SJSA1 (cell line): ENCODE data around the gene BCAP31. TPM values are rescaled to one million over a fixed set of nuclear protein-coding genes. Genes with fewer than 3 reads are reported as not detected.

Experiments used
- DNase-seq, 2 experiments: peaks; one replicate each; pipeline ENCODE4 v3.0.0-alpha.2; 2015 to 2020; ENCODE audit warnings: low spot score in 2 of 2, low read depth in 1 of 2
- H3K27ac ChIP-seq: fragments of 250-450 bp; sonication (Bioruptor Pico); 2 replicates; pipeline ENCODE4 v1.5.1; 2020; ENCODE audit warnings: mild to moderate bottlenecking, moderate library complexity
- H3K27me3 ChIP-seq: fragments of 250-450 bp; sonication (Bioruptor Pico); replicated peaks from 2 replicates; pipeline ENCODE4 v1.5.1; 2020; ENCODE audit warnings: mild to moderate bottlenecking, moderate library complexity
- H3K36me3 ChIP-seq: fragments of 250-450 bp; sonication (Bioruptor Pico); 2 replicates; pipeline ENCODE4 v1.5.1; 2020; ENCODE audit warnings: mild to moderate bottlenecking
- H3K4me1 ChIP-seq: fragments of 250-450 bp; sonication (Bioruptor Pico); replicated peaks from 2 replicates; pipeline ENCODE4 v1.6.1; 2021; ENCODE audit warnings: mild to moderate bottlenecking
- H3K4me3 ChIP-seq: fragments of 250-450 bp; sonication (Bioruptor Pico); 2 replicates; pipeline ENCODE4 v1.5.1; 2020; ENCODE audit warnings: mild to moderate bottlenecking
- H3K9me3 ChIP-seq: fragments of 250-450 bp; sonication (Bioruptor Pico); replicated peaks from 2 replicates; pipeline ENCODE4 v1.5.1; 2020; ENCODE audit warnings: mild to moderate bottlenecking
- total RNA-seq: library from RNA; depleted of rRNA; stranded (reverse); fragments of >200 nt; shearing (Covaris generic); gene quantifications from 2 replicates; pipeline ENCODE4 v1.2.3, GENCODE V29; 2014

The BCAP31 gene
- total RNA-seq, 1 experiment from 2014 or later, result 188 TPM

- H3K27ac ChIP-seq, result no peak overlapping the region
- H3K4me1 ChIP-seq, result no peaks in the 10 kb centered on the region
- DNase-seq, result no peak
- 0 out of 2 replicates have a peak, but pooled peaks cover 4% of the 10 kb centered on the region for H3K27me3 ChIP-seq
- no peaks in the 10 kb centered on the region for H3K36me3 ChIP-seq
- H3K9me3 ChIP-seq, result no peaks in the 10 kb centered on the region
- no peak overlapping the region for H3K4me3 ChIP-seq
Observed at GRCh38 chrX:153669901-153670731, 54.1 kb downstream of the BCAP31 start.

GRCh38 chrX:153669174-153669890, 54.9 kb downstream of the BCAP31 start:
- Histone ChIP-seq H3K27me3 (0 out of 2 replicates have a peak, but pooled peaks cover 4% of the 10 kb centered on the region), H3K27ac (no peak overlapping the region), H3K4me3 (no peak overlapping the region), H3K4me1 (no peaks in the 10 kb centered on the region), H3K36me3 (no peaks in the 10 kb centered on the region), H3K9me3 (no peaks in the 10 kb centered on the region)
- DNase-seq, result peak in 1 of 2 experiments; percentile 20

- Histone ChIP-seq H3K4me1 (no peaks in the 10 kb centered on the region), H3K27me3 (no peaks in the 10 kb centered on the region), H3K9me3 (no peaks in the 10 kb centered on the region), H3K4me3 (no peak overlapping the region), H3K36me3 (no peaks in the 10 kb centered on the region), H3K27ac (no peak overlapping the region)
- no peak for DNase-seq
Observed at GRCh38 chrX:153668423-153669173, 55.6 kb downstream of the BCAP31 start.

- no peaks in the 10 kb centered on the region for H3K36me3 ChIP-seq
- DNase-seq, result peak; percentile 22 to 60
- H3K9me3 ChIP-seq, result no peaks in the 10 kb centered on the region
- no peaks in the 10 kb centered on the region for H3K4me1 ChIP-seq
- H3K27me3 ChIP-seq, result no peaks in the 10 kb centered on the region
- no peak overlapping the region for H3K27ac ChIP-seq
- no peak overlapping the region for H3K4me3 ChIP-seq
Observed at GRCh38 chrX:153667956-153668396, 56.2 kb downstream of the BCAP31 start.

GRCh38 chrX:153667281-153667955, 56.8 kb downstream of the BCAP31 start:
- Histone ChIP-seq H3K36me3 (no peaks in the 10 kb centered on the region), H3K9me3 (no peaks in the 10 kb centered on the region), H3K4me1 (no peaks in the 10 kb centered on the region), H3K4me3 (no peak overlapping the region), H3K27me3 (no peaks in the 10 kb centered on the region), H3K27ac (no peak overlapping the region)
- DNase-seq, result no peak

- H3K27ac ChIP-seq, result no peak overlapping the region
- H3K36me3 ChIP-seq, result no peaks in the 10 kb centered on the region
- no peaks in the 10 kb centered on the region for H3K27me3 ChIP-seq
- H3K4me3 ChIP-seq, result no peak overlapping the region
- no peaks in the 10 kb centered on the region for H3K4me1 ChIP-seq
- DNase-seq, result no peak
- no peaks in the 10 kb centered on the region for H3K9me3 ChIP-seq
Observed at GRCh38 chrX:153665726-153666306, 58.4 kb downstream of the BCAP31 start.

- Histone ChIP-seq H3K4me3 (no peak overlapping the region), H3K4me1 (no peaks in the 10 kb centered on the region), H3K36me3 (no peaks in the 10 kb centered on the region), H3K9me3 (no peaks in the 10 kb centered on the region), H3K27me3 (no peaks in the 10 kb centered on the region), H3K27ac (no peak overlapping the region)
- no peak for DNase-seq
Observed at GRCh38 chrX:153662266-153662665, 61.9 kb downstream of the BCAP31 start.

- H3K9me3 ChIP-seq, result no peaks in the 10 kb centered on the region
- no peak overlapping the region for H3K27ac ChIP-seq
- H3K4me1 ChIP-seq, result no peaks in the 10 kb centered on the region
- no peak for DNase-seq
- H3K36me3 ChIP-seq, result no peaks in the 10 kb centered on the region
- H3K4me3 ChIP-seq, result no peak overlapping the region
- no peaks in the 10 kb centered on the region for H3K27me3 ChIP-seq
Observed at GRCh38 chrX:153659268-153659667, 64.9 kb downstream of the BCAP31 start.

GRCh38 chrX:153657161-153657560, 67.0 kb downstream of the BCAP31 start:
- Histone ChIP-seq H3K27ac (no peak overlapping the region), H3K4me3 (no peak overlapping the region), H3K27me3 (no peaks in the 10 kb centered on the region), H3K4me1 (no peaks in the 10 kb centered on the region), H3K36me3 (no peaks in the 10 kb centered on the region), H3K9me3 (no peaks in the 10 kb centered on the region)
- DNase-seq, result no peak

GRCh38 chrX:153653556-153653955, 70.6 kb downstream of the BCAP31 start:
- H3K36me3 ChIP-seq, result no peaks in the 10 kb centered on the region
- no peak for DNase-seq
- no peak overlapping the region for H3K4me3 ChIP-seq
- no peaks in the 10 kb centered on the region for H3K4me1 ChIP-seq
- H3K9me3 ChIP-seq, result no peaks in the 10 kb centered on the region
- H3K27me3 ChIP-seq, result no peaks in the 10 kb centered on the region
- H3K27ac ChIP-seq, result no peak overlapping the region

GRCh38 chrX:153651540-153652079, 72.6 kb downstream of the BCAP31 start:
- Histone ChIP-seq H3K27ac (no peak overlapping the region), H3K36me3 (no peaks in the 10 kb centered on the region), H3K9me3 (no peaks in the 10 kb centered on the region), H3K27me3 (no peaks in the 10 kb centered on the region), H3K4me1 (no peaks in the 10 kb centered on the region), H3K4me3 (no peak overlapping the region)
- peak in 1 of 2 experiments; percentile 28 for DNase-seq

GRCh38 chrX:153650959-153651358, 73.2 kb downstream of the BCAP31 start:
- no peak overlapping the region for H3K4me3 ChIP-seq
- no peaks in the 10 kb centered on the region for H3K36me3 ChIP-seq
- 0 out of 2 replicates have a peak, but pooled peaks cover under 1% of the 10 kb centered on the region for H3K27me3 ChIP-seq
- peak in 1 of 2 experiments; percentile 20 for DNase-seq
- no peaks in the 10 kb centered on the region for H3K9me3 ChIP-seq
- H3K4me1 ChIP-seq, result no peaks in the 10 kb centered on the region
- no peak overlapping the region for H3K27ac ChIP-seq
